Activated T-helper 1 cell treated with anti-CD3 and anti-CD28 coated beads, Interleukin-12 subunit alpha, Interleukin-12 subunit beta, Interleukin-2, Interleukin-4 antibody, amounts not matched to agents 30 ng/mL and 10 ng/mL and 1 ng/mL, durations not matched to agents 14 hours and 24 hours and 36 hours (primary cell): ENCODE results near the gene MBD3L3. TPM values are rescaled to one million over a fixed set of nuclear protein-coding genes. Genes with fewer than 3 reads are reported as not detected.
"Not testable (repeated sequence)": the region's sequence is repeated elsewhere in the genome, so short reads cannot be mapped to it uniquely, and the experiment has no call there.

ENCODE experiments used
- DNase-seq: peaks from one replicate; pipeline ENCODE4 v3.0.0; 2021; ENCODE audit warnings: low spot score
- H3K27ac Mint-ChIP-seq: one replicate; pipeline ENCODE4 v1.8.0; 2021; ENCODE audit warnings: mild to moderate bottlenecking, mixed read lengths
- H3K27me3 Mint-ChIP-seq: one replicate; pipeline ENCODE4 v1.8.0; 2022; ENCODE audit warnings: mild to moderate bottlenecking, moderate library complexity, mixed read lengths; ENCODE audit not compliant: insufficient read depth
- H3K36me3 Mint-ChIP-seq: one replicate; pipeline ENCODE4 v1.8.0; 2021; ENCODE audit warnings: low read depth, mixed read lengths
- H3K4me1 Mint-ChIP-seq: one replicate; pipeline ENCODE4 v1.8.0; 2021; ENCODE audit warnings: low read depth, mixed read lengths
- H3K4me3 Mint-ChIP-seq: one replicate; pipeline ENCODE4 v1.8.0; 2021; ENCODE audit warnings: mild to moderate bottlenecking, moderate library complexity, mixed read lengths
- H3K9me3 Mint-ChIP-seq: one replicate; pipeline ENCODE4 v1.8.0; 2021; ENCODE audit warnings: mixed read lengths
- intact Hi-C: fragments of 100-400 bp; cut with micrococcal nuclease; formaldehyde crosslinking; loops from one replicate; pipeline ENCODE4 v1.15.1; 2024
- total RNA-seq: library from RNA; stranded (reverse); gene quantifications from 2 replicates; pipeline ENCODE4 v1.2.3, GENCODE V29; 2022

MBD3L3 gene
- not detected in 2 replicates for total RNA-seq

- intact Hi-C loops, H3K4me3 Mint-ChIP-seq, H3K36me3 Mint-ChIP-seq, DNase-seq, H3K27me3 Mint-ChIP-seq, H3K27ac Mint-ChIP-seq, H3K9me3 Mint-ChIP-seq, H3K4me1 Mint-ChIP-seq: not testable (repeated sequence)
Measured at GRCh38 chr19:7058576-7058975, at the start of gene MBD3L3. MBD3L3 (minus strand) TSS chr19:7058676; CDS start chr19:7058605, 71 bp downstream.

GRCh38 chr19:7106711-7107657 lies 48.5 kb upstream of the MBD3L3 start:
- intact Hi-C loops, result no loop called here
- Mint-ChIP-seq H3K27me3 (no peaks in the 10 kb centered on the region), H3K9me3 (no peaks in the 10 kb centered on the region), H3K4me1 (no peaks in the 10 kb centered on the region), H3K4me3 (no peak overlapping the region), H3K27ac (no peak overlapping the region), H3K36me3 (no peaks in the 10 kb centered on the region)
- DNase-seq, result no peak

- Mint-ChIP-seq H3K27ac (no peak overlapping the region), H3K27me3 (peaks cover 1% of the 10 kb centered on the region), H3K9me3 (no peaks in the 10 kb centered on the region), H3K4me3 (no peak overlapping the region), H3K36me3 (no peaks in the 10 kb centered on the region), H3K4me1 (peaks cover 5% of the 10 kb centered on the region)
- no peak for DNase-seq
- intact Hi-C loops, result no loop called here
Measured at GRCh38 chr19:7104747-7105447, 46.4 kb upstream of the MBD3L3 start.

GRCh38 chr19:7101498-7102253 lies 43.2 kb upstream of the MBD3L3 start:
- H3K36me3 Mint-ChIP-seq, result peaks cover 3% of the 10 kb centered on the region
- intact Hi-C loops, result loop anchor here (1.0 kb wide), 3 partner anchors 240 to 551 kb away; no protein-coding TSS in a partner anchor
- no peak for DNase-seq
- H3K27me3 Mint-ChIP-seq, result peaks cover 4% of the 10 kb centered on the region
- H3K4me3 Mint-ChIP-seq, result no peak overlapping the region
- peak overlapping the region; percentile 11 for H3K27ac Mint-ChIP-seq
- H3K9me3 Mint-ChIP-seq, result peaks cover 15% of the 10 kb centered on the region
- H3K4me1 Mint-ChIP-seq, result peaks cover 13% of the 10 kb centered on the region

- DNase-seq, result no peak
- Mint-ChIP-seq H3K36me3 (peaks cover 10% of the 10 kb centered on the region), H3K4me3 (peak overlapping the region; percentile 88), H3K9me3 (peaks cover 33% of the 10 kb centered on the region), H3K4me1 (peaks cover 13% of the 10 kb centered on the region), H3K27me3 (peaks cover 4% of the 10 kb centered on the region), H3K27ac (peak overlapping the region; percentile 85)
- intact Hi-C loops, result loop anchor here (1.0 to 5.0 kb wide), 4 partner anchors 17 to 581 kb away; partner anchors contain the start of genes TRAPPC5 and ZNF557
Measured at GRCh38 chr19:7099597-7099921, 41.1 kb upstream of the MBD3L3 start.

- Mint-ChIP-seq H3K4me1 (peaks cover 13% of the 10 kb centered on the region), H3K4me3 (peak overlapping the region; percentile 88), H3K27ac (peak overlapping the region; percentile 85), H3K9me3 (peaks cover 35% of the 10 kb centered on the region), H3K27me3 (peaks cover 4% of the 10 kb centered on the region), H3K36me3 (peaks cover 10% of the 10 kb centered on the region)
- intact Hi-C loops, result loop anchor here (1.0 to 5.0 kb wide), 4 partner anchors 16 to 582 kb away; partner anchors contain the start of genes TRAPPC5 and ZNF557
- DNase-seq, result peak; percentile 84
Measured at GRCh38 chr19:7098701-7099596, 40.5 kb upstream of the MBD3L3 start.

- peaks cover 10% of the 10 kb centered on the region for H3K36me3 Mint-ChIP-seq
- intact Hi-C loops, result loop anchor here (2.0 to 5.0 kb wide), 3 partner anchors 15 to 583 kb away; partner anchors contain the start of gene TRAPPC5
Measured at GRCh38 chr19:7098096-7098495, 39.6 kb upstream of the MBD3L3 start.

GRCh38 chr19:7088999-7089398 lies 30.5 kb upstream of the MBD3L3 start:
- no peak overlapping the region for H3K27ac Mint-ChIP-seq
- peaks cover 52% of the 10 kb centered on the region for H3K9me3 Mint-ChIP-seq
- H3K36me3 Mint-ChIP-seq, result peaks cover 18% of the 10 kb centered on the region
- no peaks in the 10 kb centered on the region for H3K27me3 Mint-ChIP-seq
- no peak for DNase-seq
- intact Hi-C loops, result no loop called here
- H3K4me1 Mint-ChIP-seq, result no peaks in the 10 kb centered on the region
- no peak overlapping the region for H3K4me3 Mint-ChIP-seq

More at GRCh38 chr19:7098096-7098495, 39.6 kb upstream of the MBD3L3 start:
- DNase-seq, result no peak
- peaks cover 4% of the 10 kb centered on the region for H3K27me3 Mint-ChIP-seq
- peaks cover 39% of the 10 kb centered on the region for H3K9me3 Mint-ChIP-seq
- peak overlapping the region; percentile 85 for H3K27ac Mint-ChIP-seq
- peaks cover 13% of the 10 kb centered on the region for H3K4me1 Mint-ChIP-seq
- peak overlapping the region; percentile 88 for H3K4me3 Mint-ChIP-seq

GRCh38 chr19:7083076-7083956 lies 24.8 kb upstream of the MBD3L3 start:
- Mint-ChIP-seq H3K27ac (no peak overlapping the region), H3K9me3 (peaks cover 59% of the 10 kb centered on the region), H3K27me3 (no peaks in the 10 kb centered on the region), H3K4me1 (no peaks in the 10 kb centered on the region), H3K4me3 (no peak overlapping the region), H3K36me3 (peaks cover 68% of the 10 kb centered on the region)
- intact Hi-C loops, result loop anchor here (2.0 kb wide), 1 partner anchor 15 kb away; no protein-coding TSS in a partner anchor
- no peak for DNase-seq

GRCh38 chr19:7078008-7078407 lies 19.5 kb upstream of the MBD3L3 start:
- peaks cover 89% of the 10 kb centered on the region for H3K36me3 Mint-ChIP-seq
- H3K4me3 Mint-ChIP-seq, result no peak overlapping the region
- no peak overlapping the region for H3K27ac Mint-ChIP-seq
- DNase-seq, result no peak
- H3K27me3 Mint-ChIP-seq, result no peaks in the 10 kb centered on the region
- peaks cover 53% of the 10 kb centered on the region for H3K9me3 Mint-ChIP-seq
- H3K4me1 Mint-ChIP-seq, result no peaks in the 10 kb centered on the region
- intact Hi-C loops, result no loop called here

GRCh38 chr19:7076151-7076550 lies 17.7 kb upstream of the MBD3L3 start:
- DNase-seq, result no peak

More at GRCh38 chr19:7076151-7076550, 17.7 kb upstream of the MBD3L3 start:
- Mint-ChIP-seq H3K4me3 (no peak overlapping the region), H3K27me3 (no peaks in the 10 kb centered on the region), H3K27ac (no peak overlapping the region), H3K4me1 (peaks cover 6% of the 10 kb centered on the region), H3K9me3 (peaks cover 46% of the 10 kb centered on the region), H3K36me3 (peaks cover 83% of the 10 kb centered on the region)
- intact Hi-C loops, result no loop called here
